H1 (cell line): ENCODE measurements around the gene MMP1. TPM values are rescaled to one million over a fixed set of nuclear protein-coding genes. Genes with fewer than 3 reads are reported as not detected.

Experiments
- ASH2L ChIP-seq: fragments of 200-600, 300-600 bp; sonication (generic); IDR thresholded peaks from one replicate; pipeline ENCODE4 v1.7.1; 2017; ENCODE audit warnings: low read length
- BRCA1 ChIP-seq: IDR thresholded peaks from 2 replicates; pipeline ENCODE4 v1.6.1; 2012; ENCODE audit warnings: low read depth, low read length, improper control_type of control experiment
- CBX8 ChIP-seq: fragments of 300-800, 300-1000 bp; sonication (generic); IDR thresholded peaks from 2 replicates; pipeline ENCODE4 v1.7.1; 2016; ENCODE audit warnings: low read depth, low read length, borderline replicate concordance
- FOSL1 ChIP-seq: IDR thresholded peaks from 2 replicates; pipeline ENCODE4 v1.6.1; 2011; ENCODE audit warnings: mild to moderate bottlenecking, low read depth, low read length, moderate library complexity; ENCODE audit not compliant: insufficient read depth
- JUN ChIP-seq: IDR thresholded peaks from 2 replicates; pipeline ENCODE4 v1.6.1; 2011; ENCODE audit warnings: low read depth, mild to moderate bottlenecking, improper control_type of control experiment, low read length
- POLR2A ChIP-seq, 2 experiments: IDR thresholded peaks; 1 replicate in 1 of 2; 2 replicates in 1 of 2; pipeline ENCODE4 v1.6.1; 2011; ENCODE audit warnings: low read depth in 2 of 2, low read length in 2 of 2, mild to moderate bottlenecking in 2 of 2; ENCODE audit errors: control extremely low read depth in 1 of 2
- SIX5 ChIP-seq: IDR thresholded peaks from 2 replicates; pipeline ENCODE4 v1.6.1; 2011; ENCODE audit warnings: mild to moderate bottlenecking, low read depth, low read length
- polyA plus RNA-seq, 7 experiments: library from polyadenylated mRNA; depleted of rRNA in 3 of 7; stranded (reverse) in 5 of 7; unstranded in 2 of 7; fragments of >200 nt in 5 of 7; fragments of 200-250 nt in 2 of 7; gene quantifications; 1 replicate in 5 of 7; 2 replicates in 1 of 7; 4 replicates in 1 of 7; pipeline versions ENCODE4 v1.2.1 to v1.2.3, GENCODE V29; 2011 to 2013; ENCODE audit warnings: missing spikeins in 2 of 7, mixed read lengths in 2 of 7
- total RNA-seq: library from RNA; stranded (reverse); fragmentation: NEBNext Ultra II Directional; extraction: Animal tissue kit (Norgen Biotek cat#: 25700); gene quantifications from 2 replicates; pipeline ENCODE4 v1.2.1, GENCODE V29; 2021

The MMP1 gene
- total and polyA plus RNA-seq, 2 of the 8 experiments (the other 6 are each of a cell fraction or from before 2014, with no cell fraction given) = not detected

DNA sequence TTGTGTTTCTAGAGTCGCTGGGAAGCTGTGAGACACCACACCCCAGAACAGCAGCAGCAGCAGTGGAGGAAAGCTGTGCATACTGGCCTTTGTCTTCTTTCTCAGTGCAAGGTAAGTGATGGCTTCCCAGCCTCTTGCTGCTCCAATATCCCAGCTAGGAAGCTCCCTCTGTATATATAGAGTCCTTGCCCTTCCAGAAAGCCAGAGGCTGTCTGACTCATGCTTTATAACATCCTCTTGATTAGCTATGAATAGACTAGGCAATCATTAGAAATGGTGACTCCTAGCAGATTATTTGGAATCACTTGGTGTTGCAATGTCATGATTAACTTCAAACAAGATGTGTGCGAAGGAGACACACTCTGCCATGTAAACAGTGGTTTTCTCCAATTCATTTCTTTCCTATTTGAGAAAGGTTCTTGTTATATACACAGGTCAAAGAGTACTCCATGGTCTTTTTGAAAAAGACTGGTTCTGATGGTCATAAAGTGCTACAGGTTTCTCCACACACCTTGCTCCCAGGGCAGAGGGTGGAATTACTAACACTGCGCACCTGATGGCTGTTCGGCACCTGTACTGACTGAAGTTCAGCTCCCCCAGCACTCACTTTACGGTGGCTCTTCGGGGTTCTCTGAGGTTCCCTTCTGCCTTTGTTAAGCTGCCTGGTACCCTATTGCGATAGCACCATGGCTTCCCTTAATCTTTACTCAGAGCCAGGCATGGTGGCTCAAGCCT, at the start of gene MMP1 (continued):
- TF ChIP-seq ASH2L (no peak), POLR2A (IDR thresholded peaks at IDR 0.05; ENCODE audit: control extremely low read depth in 1 of 2, low read depth in 2 of 2, low read length in 2 of 2) (no peak), BRCA1 (no peak), SIX5 (no peak), CBX8 (no peak), FOSL1 (no peak), JUN (no peak)
- TF ChIP-seq, all 59 proteins: peak for 0
